Caco-2 (cell line): ENCODE data around the gene CLSTN2. TPM values are rescaled to one million over a fixed set of nuclear protein-coding genes. Genes with fewer than 3 reads are reported as not detected.

ENCODE experiments used
- BruUV-seq: library from RNA; stranded (reverse); fragments of 400-500 nt; replicated peaks from 2 replicates; lab custom pipeline; 2021; lab: Mats Ljungman, UMichigan
- CTCF ChIA-PET: fragments of 300-600 bp; sonication (Branson Sonifier 250); formaldehyde crosslinking; loops from one replicate; lab custom pipeline; 2022; ENCODE audit warnings: antibody characterized with exemption; lab: Charles Lee
- POLR2A ChIA-PET: fragments of 300-600 bp; sonication (Branson Sonifier 250); formaldehyde crosslinking; loops from one replicate; lab custom pipeline; 2022; ENCODE audit warnings: antibody characterized with exemption; lab: Charles Lee
- DNase-seq, 2 experiments: peaks; one replicate each; pipeline versions ENCODE4 v3.0.0 to v3.0.0-alpha.2; 2020 to 2022
- H3K27me3 ChIP-seq: replicated peaks from 2 replicates; pipeline ENCODE4 v1.6.0; 2011; ENCODE audit warnings: low read length; ENCODE audit not compliant: control insufficient read depth, insufficient read depth
- H3K36me3 ChIP-seq: 2 replicates; pipeline ENCODE4 v1.5.1; 2011; ENCODE audit warnings: low read length; ENCODE audit not compliant: control insufficient read depth, insufficient read depth
- H3K4me1 ChIP-seq: fragments of 250-450 bp; sonication (Bioruptor Pico); 2 replicates; pipeline ENCODE4 v1.5.1; 2020; ENCODE audit warnings: mild to moderate bottlenecking
- H3K4me3 ChIP-seq: 2 replicates; pipeline ENCODE4 v1.5.1; 2011; ENCODE audit warnings: low read depth, mild to moderate bottlenecking, control low read depth, low read length
- H3K9me3 ChIP-seq: fragments of 250-450 bp; sonication (Bioruptor Pico); 2 replicates; pipeline ENCODE4 v1.5.1; 2020; ENCODE audit warnings: mild to moderate bottlenecking, moderate library complexity
- H3K27ac Mint-ChIP-seq: one replicate; pipeline ENCODE4 v1.8.0; 2022; ENCODE audit warnings: mixed read lengths; ENCODE audit not compliant: unreplicated experiment
- H3K27me3 Mint-ChIP-seq: one replicate; pipeline ENCODE4 v1.8.0; 2022; ENCODE audit warnings: mixed read lengths; ENCODE audit not compliant: insufficient read depth, unreplicated experiment
- H3K36me3 Mint-ChIP-seq: one replicate; pipeline ENCODE4 v1.8.0; 2022; ENCODE audit warnings: mild to moderate bottlenecking, mixed read lengths; ENCODE audit not compliant: insufficient read depth, unreplicated experiment
- H3K4me1 Mint-ChIP-seq: one replicate; pipeline ENCODE4 v1.8.0; 2022; ENCODE audit warnings: low read depth, mixed read lengths; ENCODE audit not compliant: unreplicated experiment
- H3K4me3 Mint-ChIP-seq: one replicate; pipeline ENCODE4 v1.8.0; 2022; ENCODE audit warnings: mild to moderate bottlenecking, moderate library complexity, mixed read lengths; ENCODE audit not compliant: unreplicated experiment
- H3K9me3 Mint-ChIP-seq: one replicate; pipeline ENCODE4 v1.8.0; 2022; ENCODE audit warnings: mixed read lengths; ENCODE audit not compliant: unreplicated experiment
- intact Hi-C: fragments of 100-400 bp; cut with micrococcal nuclease; formaldehyde crosslinking; loops from one replicate; pipeline ENCODE4 v1.10.0; 2022; ENCODE audit not compliant: unreplicated experiment
- total RNA-seq: library from RNA; stranded (reverse); gene quantifications from 2 replicates; pipeline ENCODE4 v1.2.3, GENCODE V29; 2022
- TF ChIP-seq, protein P1 (sequence below), 2 experiments: fragments of 200-600 bp in 1 of 2; IDR thresholded peaks; 1 replicate in 1 of 2; 2 replicates in 1 of 2; pipeline versions ENCODE4 v1.5.1 to v1.8.0; 2011 to 2022; ENCODE audit warnings: antibody characterized with exemption in 1 of 2, control low read depth in 1 of 2, inconsistent platforms in 1 of 2, low read depth in 1 of 2, low read length in 1 of 2, mild to moderate bottlenecking in 1 of 2, moderate library complexity in 1 of 2; ENCODE audit not compliant: insufficient read depth in 1 of 2, severe bottlenecking in 1 of 2, unreplicated experiment in 1 of 2

The CLSTN2 gene
- total RNA-seq, 1 experiment from 2014 or later = 26.1 TPM

DNA sequence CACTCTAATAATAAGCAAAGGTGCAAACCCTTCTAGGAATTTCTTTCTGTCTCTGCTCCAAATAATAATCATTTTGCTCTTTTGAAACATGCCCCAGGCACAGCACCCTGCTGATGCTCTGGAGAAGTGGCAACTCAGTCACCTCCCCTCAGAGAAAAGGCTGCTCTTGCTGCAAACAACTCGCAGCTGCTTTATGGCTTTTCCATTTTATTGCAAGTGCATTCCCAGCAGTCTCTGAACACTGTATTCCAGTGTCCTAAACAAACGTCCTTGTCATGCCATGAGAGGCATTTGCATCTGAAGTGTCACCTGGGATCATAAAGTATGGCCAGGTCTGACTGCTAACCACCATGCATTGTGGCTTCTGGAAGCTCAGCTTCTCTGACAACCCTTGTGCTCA lies 384.8 kb downstream of the CLSTN2 start:
- Mint-ChIP-seq H3K27me3 (peaks cover 9% of the 10 kb centered on the region), H3K4me3 (no peak overlapping the region), H3K27ac (no peak overlapping the region), H3K4me1 (no peaks in the 10 kb centered on the region), H3K9me3 (no peaks in the 10 kb centered on the region), H3K36me3 (no peaks in the 10 kb centered on the region)
- no peaks in the 10 kb centered on the region for H3K9me3 ChIP-seq
- H3K27me3 ChIP-seq = no peaks in the 10 kb centered on the region
- no peak overlapping the region for H3K4me3 ChIP-seq
- POLR2A ChIA-PET = no interaction called here
- CTCF ChIA-PET = no interaction called here
- H3K4me1 ChIP-seq = no peaks in the 10 kb centered on the region
- no TSS peak for BruUV-seq
- intact Hi-C loops = no loop called here
- TF ChIP-seq, protein P1, sequence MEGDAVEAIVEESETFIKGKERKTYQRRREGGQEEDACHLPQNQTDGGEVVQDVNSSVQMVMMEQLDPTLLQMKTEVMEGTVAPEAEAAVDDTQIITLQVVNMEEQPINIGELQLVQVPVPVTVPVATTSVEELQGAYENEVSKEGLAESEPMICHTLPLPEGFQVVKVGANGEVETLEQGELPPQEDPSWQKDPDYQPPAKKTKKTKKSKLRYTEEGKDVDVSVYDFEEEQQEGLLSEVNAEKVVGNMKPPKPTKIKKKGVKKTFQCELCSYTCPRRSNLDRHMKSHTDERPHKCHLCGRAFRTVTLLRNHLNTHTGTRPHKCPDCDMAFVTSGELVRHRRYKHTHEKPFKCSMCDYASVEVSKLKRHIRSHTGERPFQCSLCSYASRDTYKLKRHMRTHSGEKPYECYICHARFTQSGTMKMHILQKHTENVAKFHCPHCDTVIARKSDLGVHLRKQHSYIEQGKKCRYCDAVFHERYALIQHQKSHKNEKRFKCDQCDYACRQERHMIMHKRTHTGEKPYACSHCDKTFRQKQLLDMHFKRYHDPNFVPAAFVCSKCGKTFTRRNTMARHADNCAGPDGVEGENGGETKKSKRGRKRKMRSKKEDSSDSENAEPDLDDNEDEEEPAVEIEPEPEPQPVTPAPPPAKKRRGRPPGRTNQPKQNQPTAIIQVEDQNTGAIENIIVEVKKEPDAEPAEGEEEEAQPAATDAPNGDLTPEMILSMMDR (IDR thresholded peaks at IDR 0.05; ENCODE audit: insufficient read depth in 1 of 2, low read depth in 1 of 2, low read length in 1 of 2, severe bottlenecking in 1 of 2, unreplicated experiment in 1 of 2) = no peak
- no peaks in the 10 kb centered on the region for H3K36me3 ChIP-seq
- DNase-seq = no peak

DNA sequence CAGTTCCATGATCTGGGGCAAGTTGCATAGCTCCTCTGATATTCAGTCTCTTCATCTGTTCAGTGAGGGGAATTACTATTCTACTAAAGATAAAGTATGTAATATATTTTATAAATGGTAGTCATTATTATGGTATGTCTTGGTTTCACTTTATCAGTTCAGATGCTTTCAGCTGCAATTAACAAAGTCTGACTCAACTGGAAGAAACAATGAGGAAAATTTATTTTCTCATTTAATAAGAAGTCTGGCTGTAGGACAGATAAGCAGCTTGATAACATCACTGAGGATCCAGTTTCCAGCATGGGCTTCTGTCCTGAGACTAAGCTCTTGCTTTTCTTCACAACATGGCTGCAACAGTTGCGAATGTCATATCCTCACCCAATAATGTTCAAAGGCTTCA lies 388.6 kb downstream of the CLSTN2 start:
- no peaks in the 10 kb centered on the region for H3K36me3 Mint-ChIP-seq

DNA sequence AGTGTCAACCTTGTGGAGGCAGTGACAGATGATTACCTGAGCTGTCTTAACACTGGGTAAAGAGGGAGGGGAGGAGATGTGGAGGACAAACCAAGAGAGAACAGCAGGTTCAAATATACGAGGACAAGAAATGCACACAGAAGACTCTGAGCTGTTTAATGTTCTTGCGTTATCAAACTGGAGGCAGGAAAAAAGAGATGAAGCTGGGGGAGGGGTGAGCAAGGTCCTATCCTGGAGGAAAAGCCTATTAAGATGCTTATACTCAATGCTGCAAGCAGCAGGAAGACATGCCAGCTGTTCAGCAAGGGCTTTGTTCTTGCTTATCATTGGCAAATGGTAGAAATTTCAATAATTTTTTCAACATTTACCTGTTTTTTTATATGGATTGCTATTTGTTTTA lies 397.1 kb downstream of the CLSTN2 start:
- no peak overlapping the region for H3K27ac Mint-ChIP-seq
- no peaks in the 10 kb centered on the region for H3K4me1 Mint-ChIP-seq
- Histone ChIP-seq H3K27me3 (no peaks in the 10 kb centered on the region; the same call in 1 of the 2 replicates), H3K9me3 (no peaks in the 10 kb centered on the region), H3K36me3 (no peaks in the 10 kb centered on the region), H3K4me1 (0 out of 2 replicates have a peak, but pooled peaks cover 11% of the 10 kb centered on the region), H3K4me3 (no peak overlapping the region)
- ChIA-PET POLR2A (no interaction called here), CTCF (no interaction called here)
- no peaks in the 10 kb centered on the region for H3K9me3 Mint-ChIP-seq
- intact Hi-C loops = no loop called here
- H3K36me3 Mint-ChIP-seq = no peaks in the 10 kb centered on the region
- DNase-seq = no peak
- no TSS peak for BruUV-seq
- H3K4me3 Mint-ChIP-seq = no peak overlapping the region
- TF ChIP-seq, protein P1 (IDR thresholded peaks at IDR 0.05; ENCODE audit: insufficient read depth in 1 of 2, low read depth in 1 of 2, low read length in 1 of 2, severe bottlenecking in 1 of 2, unreplicated experiment in 1 of 2) = no peak
- H3K27me3 Mint-ChIP-seq = peaks cover 7% of the 10 kb centered on the region

More for the DNA sequence above, 388.6 kb downstream of the CLSTN2 start:
- BruUV-seq = no TSS peak
- H3K36me3 ChIP-seq = no peaks in the 10 kb centered on the region
- H3K27ac Mint-ChIP-seq = no peak overlapping the region
- H3K27me3 Mint-ChIP-seq = peaks cover 3% of the 10 kb centered on the region
- intact Hi-C loops = no loop called here
- no peak overlapping the region for H3K4me3 Mint-ChIP-seq
- no peak overlapping the region for H3K4me3 ChIP-seq
- ChIA-PET POLR2A (no interaction called here), CTCF (no interaction called here)
- H3K9me3 Mint-ChIP-seq = no peaks in the 10 kb centered on the region
- H3K9me3 ChIP-seq = no peaks in the 10 kb centered on the region
- H3K4me1 Mint-ChIP-seq = no peaks in the 10 kb centered on the region
- TF ChIP-seq, protein P1 (IDR thresholded peaks at IDR 0.05; ENCODE audit: insufficient read depth in 1 of 2, low read depth in 1 of 2, low read length in 1 of 2, severe bottlenecking in 1 of 2, unreplicated experiment in 1 of 2) = no peak
- 0 out of 2 replicates have a peak, but pooled peaks cover 11% of the 10 kb centered on the region for H3K4me1 ChIP-seq
- DNase-seq = no peak
- H3K27me3 ChIP-seq = no peaks in the 10 kb centered on the region
